GM06990 (cell line): ENCODE data around the gene ADAMTS17.

ENCODE experiments used
- DNase-seq: peaks from one replicate; pipeline ENCODE4 v3.0.0-alpha.2; 2011; ENCODE audit not compliant: insufficient read length; ENCODE audit errors: extremely low read depth
- H3K27me3 ChIP-seq: replicated peaks from 2 replicates; pipeline ENCODE4 v1.6.0; 2011; ENCODE audit warnings: low read length; ENCODE audit not compliant: control insufficient read depth, insufficient read depth
- H3K36me3 ChIP-seq: 2 replicates; pipeline ENCODE4 v1.5.1; 2011; ENCODE audit warnings: low read length; ENCODE audit not compliant: control insufficient read depth, insufficient read depth
- H3K4me3 ChIP-seq: replicated peaks from 2 replicates; pipeline ENCODE4 v1.5.1; 2011; ENCODE audit warnings: low read depth, mild to moderate bottlenecking, control low read depth, low read length
- CTCF ChIP-seq: IDR thresholded peaks from 2 replicates; pipeline ENCODE4 v1.5.1; 2011; ENCODE audit warnings: low read length, control low read depth, mild to moderate bottlenecking, inconsistent platforms; ENCODE audit not compliant: insufficient read depth, poor library complexity, severe bottlenecking

Gene ADAMTS17

GRCh38 chr15:99954361-99955180 is 387.2 kb downstream of the ADAMTS17 start:
- DNase-seq: no peak
- no peak for TF ChIP-seq CTCF
- no peaks in the 10 kb centered on the region for H3K27me3 ChIP-seq
- H3K4me3 ChIP-seq: no peak overlapping the region
- H3K36me3 ChIP-seq: no peaks in the 10 kb centered on the region

- TF ChIP-seq CTCF: no peak
- no peak for DNase-seq
- Histone ChIP-seq H3K36me3 (no peaks in the 10 kb centered on the region), H3K4me3 (no peak overlapping the region), H3K27me3 (no peaks in the 10 kb centered on the region)
These were observed 387.9 kb downstream of the ADAMTS17 start for GRCh38 chr15:99953886-99954285.

GRCh38 chr15:99951511-99951910 is 390.3 kb downstream of the ADAMTS17 start:
- no peak for TF ChIP-seq CTCF
- no peak for DNase-seq
- Histone ChIP-seq H3K4me3 (no peak overlapping the region), H3K36me3 (no peaks in the 10 kb centered on the region), H3K27me3 (no peaks in the 10 kb centered on the region)

GRCh38 chr15:99944131-99944530 is 397.6 kb downstream of the ADAMTS17 start:
- H3K4me3 ChIP-seq: no peak overlapping the region
- no peak for TF ChIP-seq CTCF
- DNase-seq: no peak
- H3K27me3 ChIP-seq: no peaks in the 10 kb centered on the region
- no peaks in the 10 kb centered on the region for H3K36me3 ChIP-seq

- Histone ChIP-seq H3K4me3 (no peak overlapping the region), H3K27me3 (no peaks in the 10 kb centered on the region), H3K36me3 (no peaks in the 10 kb centered on the region)
- no peak for DNase-seq
- no peak for TF ChIP-seq CTCF
These were observed 398.3 kb downstream of the ADAMTS17 start for GRCh38 chr15:99943466-99943865.
